Esophagus mucosa (tissue), 1 donor: ENCODE results near the gene PTPRG. TPM values are rescaled to one million over a fixed set of nuclear protein-coding genes. Genes with fewer than 3 reads are reported as not detected.
A peak's percentile ranks its signal among the peaks of the same experiment; 100 is the strongest.
"Not testable (repeated sequence)": the region's sequence is repeated elsewhere in the genome, so short reads cannot be mapped to it uniquely, and the experiment has no call there.

Experiments
- ATAC-seq: fragments of 200-7000 bp; cut with Tn5 transposase; one replicate; pipeline ENCODE4 v1.9.1; 2020
- total RNA-seq: library from RNA; stranded (reverse); gene quantifications from one replicate; pipeline ENCODE4 v1.2.4, GENCODE V29; 2023
- donor health status: DM: yes; HTN: yes; CAD: no.

Gene PTPRG
- total RNA-seq, 1 donor from 2014 or later, result 9.2 TPM

- ATAC-seq, result no peak
Measured at GRCh38 chr3:61687663-61688306, 126.4 kb downstream of the PTPRG start.

GRCh38 chr3:61688307-61688984 lies 127.1 kb downstream of the PTPRG start:
- ATAC-seq, result no peak

GRCh38 chr3:61690016-61690415 lies 128.6 kb downstream of the PTPRG start:
- no peak for ATAC-seq

GRCh38 chr3:61691466-61691865 lies 130.1 kb downstream of the PTPRG start:
- no peak for ATAC-seq

- no peak for ATAC-seq
Measured at GRCh38 chr3:61697301-61697700, 135.9 kb downstream of the PTPRG start.

GRCh38 chr3:61698278-61699072 lies 137.1 kb downstream of the PTPRG start:
- not testable (repeated sequence) for ATAC-seq

GRCh38 chr3:61699622-61700021 lies 138.3 kb downstream of the PTPRG start:
- no peak for ATAC-seq

GRCh38 chr3:61701011-61701410 lies 139.6 kb downstream of the PTPRG start:
- no peak for ATAC-seq

GRCh38 chr3:61702453-61702852 lies 141.1 kb downstream of the PTPRG start:
- ATAC-seq, result no peak

GRCh38 chr3:61704807-61705206 lies 143.4 kb downstream of the PTPRG start:
- peak; percentile 23 for ATAC-seq

GRCh38 chr3:61707492-61707891 lies 146.1 kb downstream of the PTPRG start:
- no peak for ATAC-seq

- ATAC-seq, result not testable (repeated sequence)
Measured at GRCh38 chr3:61710920-61711319, 149.5 kb downstream of the PTPRG start.

GRCh38 chr3:61714225-61714624 lies 152.9 kb downstream of the PTPRG start:
- no peak for ATAC-seq

- no peak for ATAC-seq
Measured at GRCh38 chr3:61715886-61716527, 154.6 kb downstream of the PTPRG start.

GRCh38 chr3:61716693-61717092 lies 155.3 kb downstream of the PTPRG start:
- ATAC-seq, result not testable (repeated sequence)

GRCh38 chr3:61718565-61718964 lies 157.2 kb downstream of the PTPRG start:
- ATAC-seq, result no peak

- no peak for ATAC-seq
Measured at GRCh38 chr3:61719278-61719977, 158.1 kb downstream of the PTPRG start.

- ATAC-seq, result no peak
Measured at GRCh38 chr3:61723038-61723437, 161.7 kb downstream of the PTPRG start.

- no peak for ATAC-seq
Measured at GRCh38 chr3:61724183-61724582, 162.8 kb downstream of the PTPRG start.

- no peak for ATAC-seq
Measured at GRCh38 chr3:61724801-61725200, 163.4 kb downstream of the PTPRG start.

GRCh38 chr3:61725851-61726333 lies 164.5 kb downstream of the PTPRG start:
- ATAC-seq, result no peak

GRCh38 chr3:61727435-61727834 lies 166.1 kb downstream of the PTPRG start:
- no peak for ATAC-seq
